WTC11 (cell line): ENCODE results near the gene GOLGA8R.
"Not testable (repeated sequence)": the region's sequence is repeated elsewhere in the genome, so short reads cannot be mapped to it uniquely, and the experiment has no call there.

ENCODE experiments used
- CBFB ChIP-seq: sonication (generic); formaldehyde crosslinking; IDR thresholded peaks from 2 replicates; pipeline ENCODE4 v1.8.1; 2022; ENCODE audit warnings: mild to moderate bottlenecking, low read depth, missing genetic modification reagents
- ZNF317 ChIP-seq: sonication (generic); formaldehyde crosslinking; IDR thresholded peaks from 2 replicates; pipeline ENCODE4 v1.8.1; 2023; ENCODE audit warnings: low read depth, mild to moderate bottlenecking, moderate library complexity, missing genetic modification reagents, borderline replicate concordance
- TF ChIP-seq, protein P1 (sequence below): sonication (generic); formaldehyde crosslinking; IDR thresholded peaks from 2 replicates; pipeline ENCODE4 v1.8.0; 2022; ENCODE audit warnings: mild to moderate bottlenecking, missing genetic modification reagents
- TF ChIP-seq, protein P2 (sequence below): sonication (generic); formaldehyde crosslinking; IDR thresholded peaks from 2 replicates; pipeline ENCODE4 v1.8.1; 2022; ENCODE audit warnings: low read depth, mild to moderate bottlenecking, moderate library complexity, missing genetic modification reagents, borderline replicate concordance
- TF ChIP-seq, protein P3 (sequence below): fragments of 200-600 bp; IDR thresholded peaks from 2 replicates; pipeline ENCODE4 v1.8.0; 2022; ENCODE audit warnings: antibody characterized with exemption

DNA sequence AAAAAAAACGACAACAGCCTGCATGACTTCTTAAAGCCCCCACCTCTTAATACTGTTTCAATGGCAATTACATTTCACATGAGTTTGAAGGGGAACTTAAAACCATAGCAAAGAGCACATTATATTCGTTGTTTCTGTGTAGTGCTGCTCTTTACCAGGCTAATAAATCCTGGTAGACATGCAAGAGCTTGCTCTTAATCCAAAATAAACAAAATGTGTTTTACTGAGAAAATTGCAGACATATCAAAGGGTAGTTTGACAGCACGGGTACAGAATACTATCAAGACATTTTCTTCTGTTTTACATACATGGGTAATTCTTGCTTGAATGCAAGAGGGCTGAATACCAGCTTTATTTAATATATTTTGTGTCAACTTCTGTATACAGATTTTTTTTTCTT, 24.3 kb upstream of the GOLGA8R start:
- TF ChIP-seq, protein P1, sequence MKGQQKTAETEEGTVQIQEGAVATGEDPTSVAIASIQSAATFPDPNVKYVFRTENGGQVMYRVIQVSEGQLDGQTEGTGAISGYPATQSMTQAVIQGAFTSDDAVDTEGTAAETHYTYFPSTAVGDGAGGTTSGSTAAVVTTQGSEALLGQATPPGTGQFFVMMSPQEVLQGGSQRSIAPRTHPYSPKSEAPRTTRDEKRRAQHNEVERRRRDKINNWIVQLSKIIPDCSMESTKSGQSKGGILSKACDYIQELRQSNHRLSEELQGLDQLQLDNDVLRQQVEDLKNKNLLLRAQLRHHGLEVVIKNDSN, result not testable (repeated sequence)
- TF ChIP-seq, protein P2, sequence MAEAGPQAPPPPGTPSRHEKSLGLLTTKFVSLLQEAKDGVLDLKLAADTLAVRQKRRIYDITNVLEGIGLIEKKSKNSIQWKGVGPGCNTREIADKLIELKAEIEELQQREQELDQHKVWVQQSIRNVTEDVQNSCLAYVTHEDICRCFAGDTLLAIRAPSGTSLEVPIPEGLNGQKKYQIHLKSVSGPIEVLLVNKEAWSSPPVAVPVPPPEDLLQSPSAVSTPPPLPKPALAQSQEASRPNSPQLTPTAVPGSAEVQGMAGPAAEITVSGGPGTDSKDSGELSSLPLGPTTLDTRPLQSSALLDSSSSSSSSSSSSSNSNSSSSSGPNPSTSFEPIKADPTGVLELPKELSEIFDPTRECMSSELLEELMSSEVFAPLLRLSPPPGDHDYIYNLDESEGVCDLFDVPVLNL, result not testable (repeated sequence)
- TF ChIP-seq CBFB, ZNF317 (CRISPR knock-in tag): not testable (repeated sequence)
- TF ChIP-seq, protein P3, sequence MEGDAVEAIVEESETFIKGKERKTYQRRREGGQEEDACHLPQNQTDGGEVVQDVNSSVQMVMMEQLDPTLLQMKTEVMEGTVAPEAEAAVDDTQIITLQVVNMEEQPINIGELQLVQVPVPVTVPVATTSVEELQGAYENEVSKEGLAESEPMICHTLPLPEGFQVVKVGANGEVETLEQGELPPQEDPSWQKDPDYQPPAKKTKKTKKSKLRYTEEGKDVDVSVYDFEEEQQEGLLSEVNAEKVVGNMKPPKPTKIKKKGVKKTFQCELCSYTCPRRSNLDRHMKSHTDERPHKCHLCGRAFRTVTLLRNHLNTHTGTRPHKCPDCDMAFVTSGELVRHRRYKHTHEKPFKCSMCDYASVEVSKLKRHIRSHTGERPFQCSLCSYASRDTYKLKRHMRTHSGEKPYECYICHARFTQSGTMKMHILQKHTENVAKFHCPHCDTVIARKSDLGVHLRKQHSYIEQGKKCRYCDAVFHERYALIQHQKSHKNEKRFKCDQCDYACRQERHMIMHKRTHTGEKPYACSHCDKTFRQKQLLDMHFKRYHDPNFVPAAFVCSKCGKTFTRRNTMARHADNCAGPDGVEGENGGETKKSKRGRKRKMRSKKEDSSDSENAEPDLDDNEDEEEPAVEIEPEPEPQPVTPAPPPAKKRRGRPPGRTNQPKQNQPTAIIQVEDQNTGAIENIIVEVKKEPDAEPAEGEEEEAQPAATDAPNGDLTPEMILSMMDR, result not testable (repeated sequence)
